Stimulated activated CD4-positive, alpha-beta T cell treated with anti-CD3 and anti-CD28 coated beads, TNF-alpha, amount 100 ng/mL, for 1 hour (primary cell): ENCODE measurements around the gene ZFAND4.
"Not testable (repeated sequence)": the region's sequence is repeated elsewhere in the genome, so short reads cannot be mapped to it uniquely, and the experiment has no call there.

ENCODE experiments used
- DNase-seq, 3 donors: peaks; one replicate each; pipeline ENCODE4 v3.0.0-alpha.2; 2020; ENCODE audit warnings: low read depth in 3 of 3, low spot score in 1 of 3

ZFAND4 gene

DNA sequence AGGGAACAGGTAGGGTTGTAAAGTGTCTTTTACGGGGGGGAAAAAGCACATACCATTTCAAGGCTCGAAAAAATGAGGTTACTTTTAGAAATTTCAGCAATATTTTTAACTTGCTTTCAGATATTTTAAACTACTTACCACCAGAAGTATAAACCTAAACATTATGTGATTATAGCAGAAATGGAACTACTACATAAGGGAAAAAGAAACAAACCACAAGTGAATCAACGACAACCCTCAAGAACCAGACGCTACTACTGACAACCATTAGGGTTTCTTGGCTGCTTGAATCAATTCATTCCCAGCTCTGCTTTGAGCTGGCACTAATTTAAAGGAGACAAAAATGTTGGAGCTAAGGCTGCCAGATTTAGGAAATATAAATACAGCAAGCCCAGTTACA is 80.1 kb downstream of the ZFAND4 start:
- no peak for DNase-seq

GRCh38 chr10:45591280-45591679 is 81.3 kb downstream of the ZFAND4 start:
- DNase-seq = no peak

GRCh38 chr10:45589868-45590267 is 82.7 kb downstream of the ZFAND4 start:
- no peak for DNase-seq

GRCh38 chr10:45589009-45589408 is 83.6 kb downstream of the ZFAND4 start:
- no peak for DNase-seq

- DNase-seq = no peak
These were observed 86.3 kb downstream of the ZFAND4 start for GRCh38 chr10:45586028-45586824.

GRCh38 chr10:45585131-45585530 is 87.4 kb downstream of the ZFAND4 start:
- DNase-seq = no peak

DNA sequence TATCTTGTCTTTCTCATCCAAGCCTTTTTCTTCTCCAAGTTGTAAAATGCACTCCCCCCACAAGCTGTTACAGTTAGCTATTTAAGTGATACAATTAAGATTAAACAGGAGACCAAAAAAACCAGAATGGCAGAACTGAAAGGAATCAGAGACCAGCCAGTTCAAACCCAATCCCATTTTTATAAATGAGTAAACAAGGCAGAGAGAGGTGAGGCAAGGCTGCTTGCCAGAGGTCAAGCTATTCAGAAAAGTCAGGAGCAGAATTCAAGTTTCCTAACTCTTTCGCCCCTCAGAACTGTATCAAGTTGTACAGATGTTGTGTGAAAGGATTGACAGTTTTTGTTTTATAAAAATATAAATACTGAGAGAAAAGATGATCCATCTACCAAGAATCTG is 90.2 kb downstream of the ZFAND4 start:
- DNase-seq = no peak

- DNase-seq = no peak
These were observed 90.8 kb downstream of the ZFAND4 start for GRCh38 chr10:45581582-45582385.

DNA sequence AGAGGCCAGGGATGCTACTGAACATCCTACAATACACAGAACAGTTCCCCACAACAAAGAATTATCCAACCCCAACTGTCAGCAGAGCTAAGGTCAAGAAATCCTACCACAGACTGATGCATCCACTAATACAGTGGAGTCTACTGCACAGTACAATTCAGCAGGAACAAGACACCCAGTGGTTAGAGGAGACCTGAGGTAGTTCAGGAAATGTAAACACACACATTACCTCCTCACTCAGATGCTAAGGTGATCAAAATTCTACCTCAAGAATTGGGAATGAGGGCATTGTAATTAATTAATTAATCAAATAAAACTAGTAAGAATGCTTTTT is 91.4 kb downstream of the ZFAND4 start:
- no peak for DNase-seq

DNA sequence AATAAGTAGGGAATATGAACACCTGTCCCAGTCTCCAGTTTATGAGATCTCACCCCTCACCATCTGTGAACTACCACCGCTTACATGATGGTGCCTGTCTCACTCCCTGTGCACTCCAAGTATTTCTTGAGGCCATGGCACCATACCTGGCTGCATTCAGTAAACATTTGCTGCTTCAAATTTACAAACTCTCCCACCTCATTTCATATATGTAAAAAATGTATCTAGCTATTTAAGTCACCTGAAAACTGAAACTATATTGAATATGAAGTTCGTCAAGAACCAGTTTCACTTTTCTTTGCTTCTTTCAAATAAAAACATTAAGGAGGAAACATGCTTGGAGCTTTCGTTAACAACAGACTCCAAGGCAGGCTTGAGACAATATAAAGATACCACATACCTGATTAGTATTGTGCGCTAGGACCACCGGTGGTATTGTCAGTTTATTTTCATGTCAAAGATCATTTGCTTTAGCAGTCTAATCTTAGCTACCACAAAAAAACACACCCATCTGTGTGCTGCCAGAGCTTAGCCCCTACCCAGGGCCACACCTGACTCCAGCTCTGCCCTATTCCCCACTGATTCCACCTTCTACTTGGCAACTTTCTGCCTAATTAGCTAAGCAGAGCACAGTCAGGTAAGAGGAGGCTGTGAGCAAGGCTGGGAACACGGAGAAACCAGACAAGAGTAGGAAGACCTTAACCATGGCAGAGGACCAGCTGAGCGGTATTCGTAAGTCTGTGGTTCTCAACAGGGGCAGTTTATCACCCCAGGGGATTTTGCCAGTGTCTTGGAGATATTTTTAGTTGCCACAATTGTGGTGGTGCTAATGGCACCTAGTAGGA is 92.0 kb downstream of the ZFAND4 start:
- DNase-seq = no peak

GRCh38 chr10:45578384-45578971 is 94.1 kb downstream of the ZFAND4 start:
- no peak for DNase-seq

DNA sequence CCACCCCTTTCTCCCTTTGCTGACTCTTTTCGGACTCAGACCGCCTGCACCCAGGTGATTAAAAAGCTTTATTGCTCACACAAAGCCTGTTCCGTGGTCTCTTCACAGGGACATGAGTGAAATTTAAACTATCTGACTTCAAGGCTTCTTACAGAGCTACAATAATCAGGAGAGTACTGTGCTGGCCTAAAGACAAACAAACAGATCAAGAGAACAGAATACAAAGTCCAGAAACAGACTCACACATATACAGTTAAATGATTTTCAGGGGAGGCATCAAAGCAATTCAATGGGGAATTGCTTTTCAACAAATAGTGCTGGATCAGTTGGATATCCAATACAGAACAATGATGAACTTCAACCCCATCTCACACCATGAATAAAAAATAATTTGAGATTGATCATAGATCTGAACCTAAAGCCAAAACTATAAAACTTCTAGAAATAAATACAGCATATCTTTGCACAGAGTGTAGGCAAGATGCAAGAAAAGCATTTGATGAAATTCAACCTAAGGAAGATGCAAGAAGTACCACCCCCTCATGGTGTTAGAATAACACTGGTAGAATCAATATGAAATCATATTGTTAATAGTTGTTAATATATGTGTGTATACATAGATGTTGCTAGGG is 96.5 kb downstream of the ZFAND4 start:
- no peak for DNase-seq

GRCh38 chr10:45575032-45575761 is 97.4 kb downstream of the ZFAND4 start:
- DNase-seq = not testable (repeated sequence)

- DNase-seq = no peak
These were observed 103.1 kb downstream of the ZFAND4 start for GRCh38 chr10:45569471-45569870.

DNA sequence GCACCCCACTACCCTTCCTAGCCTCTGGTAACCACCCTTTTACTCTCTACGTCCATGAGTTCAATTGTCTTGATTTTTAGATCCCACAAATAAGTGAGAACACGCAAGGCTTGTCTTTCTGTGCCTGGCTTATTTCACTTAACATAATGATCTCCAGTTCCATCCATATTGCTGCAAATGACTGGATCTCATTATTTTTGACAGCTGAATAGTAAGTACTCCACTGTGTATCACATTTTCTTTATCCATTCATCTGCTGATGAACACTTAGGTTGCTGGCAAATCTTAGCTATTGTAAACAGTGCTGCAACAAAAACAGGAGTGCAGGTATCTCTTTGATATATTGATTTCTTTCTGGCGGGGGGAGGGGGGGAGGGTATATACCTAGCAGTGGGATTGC is 106.2 kb downstream of the ZFAND4 start:
- DNase-seq = no peak
